H1 (cell line): Measurements from ENCODE around the gene GOLGA8R. TPM values are rescaled to one million over a fixed set of nuclear protein-coding genes. Genes with fewer than 3 reads are reported as not detected.
"Not testable (repeated sequence)": the region's sequence is repeated elsewhere in the genome, so short reads cannot be mapped to it uniquely, and the experiment has no call there.

Experiments
- CTCF ChIA-PET: fragments of 300-600 bp; sonication (Branson Sonifier 250); formaldehyde crosslinking; loops from one replicate; lab custom pipeline; 2021; ENCODE audit not compliant: partially characterized antibody; lab: Charles Lee
- POLR2A ChIA-PET: fragments of 300-600 bp; sonication (Branson Sonifier 250); formaldehyde crosslinking; loops from one replicate; lab custom pipeline; 2021; ENCODE audit warnings: inconsistent platforms; ENCODE audit not compliant: partially characterized antibody; lab: Charles Lee
- DNase-seq, 2 experiments: peaks; one replicate each; pipeline versions ENCODE4 v3.0.0 to v3.0.0-alpha.2; 2010 to 2022; ENCODE audit warnings: low spot score in 2 of 2, low read depth in 1 of 2, mixed read lengths in 1 of 2
- FAIRE-seq: peaks from 2 replicates; lab custom pipeline; 2011; peaks lifted over from hg19 to GRCh38; lab: Jason Lieb, UNC
- H2AFZ ChIP-seq: 2 replicates; pipeline ENCODE4 v1.8.1; 2012; ENCODE audit warnings: low read length, inconsistent platforms
- H2AK5ac ChIP-seq: 2 replicates; pipeline ENCODE4 v1.6.1; 2013; ENCODE audit warnings: low read depth, low read length
- H2BK120ac ChIP-seq: replicated peaks from 2 replicates; pipeline ENCODE3; 2013; ENCODE audit warnings: low read depth, low read length, inconsistent platforms
- H2BK12ac ChIP-seq: 2 replicates; pipeline ENCODE4 v1.6.1; 2013; ENCODE audit warnings: low read depth, low read length
- H2BK15ac ChIP-seq: 2 replicates; pipeline ENCODE4 v1.6.1; 2013; ENCODE audit warnings: low read length
- H2BK20ac ChIP-seq: 2 replicates; pipeline ENCODE4 v1.6.1; 2013; ENCODE audit warnings: low read length
- H2BK5ac ChIP-seq: 2 replicates; pipeline ENCODE4 v1.6.1; 2013; ENCODE audit warnings: low read depth, low read length
- H3K14ac ChIP-seq: 2 replicates; pipeline ENCODE4 v1.6.1; 2013; ENCODE audit warnings: inconsistent platforms; ENCODE audit not compliant: insufficient read length
- H3K18ac ChIP-seq: 2 replicates; pipeline ENCODE4 v1.6.1; 2013; ENCODE audit warnings: low read length; ENCODE audit errors: extremely low read depth
- H3K23ac ChIP-seq: 2 replicates; pipeline ENCODE4 v1.6.1; 2013; ENCODE audit warnings: inconsistent platforms; ENCODE audit not compliant: insufficient read length
- H3K23me2 ChIP-seq: 2 replicates; pipeline ENCODE4 v1.6.1; 2013; ENCODE audit warnings: low read depth, low read length
- H3K27ac ChIP-seq: 2 replicates; pipeline ENCODE4 v1.6.1; 2011; ENCODE audit warnings: low read depth, low read length, inconsistent platforms
- H3K27me3 ChIP-seq, 4 experiments: replicated peaks in 1 of 4; 1 replicate in 1 of 4; 2 replicates in 3 of 4; pipeline versions ENCODE4 v1.6.1 to v1.8.1; 2011 to 2013; ENCODE audit warnings: low read length in 3 of 4, mild to moderate bottlenecking in 3 of 4, inconsistent platforms in 2 of 4, mixed read lengths in 2 of 4, moderate library complexity in 1 of 4; ENCODE audit not compliant: control insufficient read depth in 3 of 4, insufficient read depth in 3 of 4; ENCODE audit errors: extremely low read depth in 1 of 4
- H3K36me3 ChIP-seq, 4 experiments: 2 replicates each; pipeline versions ENCODE4 v1.6.1 to v1.8.1; 2011 to 2013; ENCODE audit warnings: mild to moderate bottlenecking in 4 of 4, low read length in 3 of 4, moderate library complexity in 2 of 4, control low read depth in 1 of 4, inconsistent platforms in 1 of 4; ENCODE audit not compliant: insufficient read depth in 4 of 4, control insufficient read depth in 2 of 4
- H3K4ac ChIP-seq: replicated peaks from 2 replicates; pipeline ENCODE3; 2013; ENCODE audit warnings: low read length, low read depth, mixed read lengths, inconsistent platforms; ENCODE audit not compliant: insufficient read length
- H3K4me1 ChIP-seq, 4 experiments: replicated peaks in 1 of 4; 1 replicate in 1 of 4; 2 replicates in 3 of 4; pipeline versions ENCODE4 v1.6.1 to v1.8.1; 2011 to 2013; ENCODE audit warnings: low read length in 3 of 4, inconsistent platforms in 2 of 4, mixed read lengths in 1 of 4; ENCODE audit not compliant: insufficient read depth in 4 of 4, control insufficient read depth in 3 of 4
- H3K4me2 ChIP-seq, 2 experiments: 2 replicates each; pipeline versions ENCODE4 v1.6.1 to v1.8.1; 2011 to 2013; ENCODE audit warnings: low read depth in 2 of 2, low read length in 2 of 2, control low read depth in 1 of 2, inconsistent platforms in 1 of 2, mild to moderate bottlenecking in 1 of 2; ENCODE audit not compliant: insufficient read depth in 1 of 2
- H3K4me3 ChIP-seq, 4 experiments: fragments of 200-600, 300-600 bp in 1 of 4; sonication (generic), shearing (Covaris generic), sonication (Bioruptor Twin) in 1 of 4; 2 replicates each; pipeline versions ENCODE4 v1.5.1 to v1.8.1; 2011 to 2016; ENCODE audit warnings: low read length in 4 of 4, low read depth in 3 of 4, control low read depth in 2 of 4, inconsistent platforms in 2 of 4, mild to moderate bottlenecking in 2 of 4, mixed read lengths in 1 of 4, moderate library complexity in 1 of 4; ENCODE audit not compliant: insufficient read depth in 2 of 4; ENCODE audit errors: extremely low read depth in 1 of 4
- H3K56ac ChIP-seq: replicated peaks from 2 replicates; pipeline ENCODE3; 2013; ENCODE audit warnings: low read depth, mild to moderate bottlenecking, mixed read lengths, low read length, inconsistent platforms; ENCODE audit not compliant: insufficient read length
- H3K79me1 ChIP-seq: 2 replicates; pipeline ENCODE4 v1.6.1; 2013; ENCODE audit warnings: low read depth, low read length, control low read depth
- H3K79me2 ChIP-seq, 2 experiments: 2 replicates each; pipeline versions ENCODE4 v1.6.1 to v1.8.1; 2012 to 2013; ENCODE audit warnings: low read length in 2 of 2, mild to moderate bottlenecking in 2 of 2, inconsistent platforms in 1 of 2; ENCODE audit not compliant: insufficient read depth in 2 of 2, control insufficient read depth in 1 of 2
- H3K9ac ChIP-seq, 4 experiments: replicated peaks in 1 of 4; 1 replicate in 1 of 4; 2 replicates in 3 of 4; pipeline versions ENCODE4 v1.6.1 to v1.8.1; 2011 to 2013; ENCODE audit warnings: low read depth in 3 of 4, low read length in 3 of 4, control low read depth in 2 of 4, mild to moderate bottlenecking in 2 of 4, moderate library complexity in 2 of 4, inconsistent platforms in 1 of 4; ENCODE audit errors: extremely low read depth in 1 of 4
- H3K9me3 ChIP-seq, 2 experiments: 2 replicates each; pipeline versions ENCODE4 v1.6.1 to v1.8.1; 2012 to 2013; ENCODE audit warnings: mild to moderate bottlenecking in 2 of 2, moderate library complexity in 2 of 2, control low read depth in 1 of 2, inconsistent platforms in 1 of 2, low read depth in 1 of 2, low read length in 1 of 2, mixed read lengths in 1 of 2; ENCODE audit not compliant: insufficient read depth in 2 of 2
- H4K20me1 ChIP-seq, 2 experiments: replicated peaks in 1 of 2; 2 replicates each; pipeline versions ENCODE3 to v1.8.1; 2011 to 2013; ENCODE audit warnings: inconsistent platforms in 2 of 2, low read length in 2 of 2, mild to moderate bottlenecking in 1 of 2; ENCODE audit not compliant: insufficient read depth in 2 of 2, control insufficient read depth in 1 of 2
- H4K5ac ChIP-seq: 2 replicates; pipeline ENCODE4 v1.6.1; 2013; ENCODE audit warnings: low read length, low read depth, mixed read lengths, inconsistent platforms; ENCODE audit not compliant: insufficient read length
- H4K8ac ChIP-seq: 2 replicates; pipeline ENCODE4 v1.8.0; 2013; ENCODE audit warnings: mild to moderate bottlenecking, moderate library complexity, low read length, inconsistent platforms; ENCODE audit not compliant: insufficient read depth; ENCODE audit errors: extremely low read depth
- H4K91ac ChIP-seq: replicated peaks from 2 replicates; pipeline ENCODE3; 2013; ENCODE audit warnings: low read length, mixed read lengths, inconsistent platforms; ENCODE audit not compliant: insufficient read length
- WGBS, 2 experiments: shearing (Covaris generic) in 1 of 2; methylation state at CpG; one replicate each; pipeline versions ENCODE4 v1.1.6 to v1.1.7; 2013 to 2015; ENCODE audit warnings: low lambda C conversion rate in 2 of 2, mixed read lengths in 2 of 2, inconsistent platforms in 1 of 2, low coverage in 1 of 2, missing lambda C conversion rate in 1 of 2; ENCODE audit not compliant: insufficient replicate concordance in 2 of 2, insufficient coverage in 1 of 2, insufficient read length in 1 of 2; ENCODE audit errors: extremely low coverage in 1 of 2, missing lambda C conversion rate in 1 of 2; 5-methylcytosine and 5-hydroxymethylcytosine counted together
- polyA plus RNA-seq, 7 experiments: library from polyadenylated mRNA; depleted of rRNA in 3 of 7; stranded (reverse) in 5 of 7; unstranded in 2 of 7; fragments of >200 nt in 5 of 7; fragments of 200-250 nt in 2 of 7; gene quantifications; 1 replicate in 5 of 7; 2 replicates in 1 of 7; 4 replicates in 1 of 7; pipeline versions ENCODE4 v1.2.1 to v1.2.3, GENCODE V29; 2011 to 2013; ENCODE audit warnings: missing spikeins in 2 of 7, mixed read lengths in 2 of 7
- total RNA-seq: library from RNA; stranded (reverse); fragmentation: NEBNext Ultra II Directional; extraction: Animal tissue kit (Norgen Biotek cat#: 25700); gene quantifications from 2 replicates; pipeline ENCODE4 v1.2.1, GENCODE V29; 2021

Gene GOLGA8R
- total and polyA plus RNA-seq, 2 of the 8 experiments (the other 6 are each of a cell fraction or from before 2014, with no cell fraction given) = 0.03 to 0.34 TPM

DNA sequence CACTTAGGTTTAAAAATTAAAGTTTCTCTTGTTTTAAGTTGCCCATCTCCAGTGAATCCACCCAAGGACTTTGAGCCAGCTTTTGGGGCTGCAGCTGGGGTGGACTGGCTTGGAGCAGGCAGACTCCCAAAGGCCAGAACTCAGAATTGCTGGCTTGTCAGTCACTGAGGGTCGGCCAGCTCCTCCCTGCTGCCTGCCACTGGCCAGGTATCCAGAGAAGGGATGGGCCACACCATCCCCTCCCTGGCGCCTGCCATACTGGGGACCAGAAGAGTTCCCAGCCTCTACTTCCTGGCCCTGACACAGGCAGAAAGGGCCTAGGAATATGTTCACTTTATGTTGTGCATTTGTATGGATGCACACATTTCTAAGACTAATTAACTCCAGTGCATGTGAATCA, 53.1 kb downstream of the GOLGA8R start:
- H3K79me1 ChIP-seq, H3K4me2 ChIP-seq, H3K36me3 ChIP-seq, H4K5ac ChIP-seq, H2BK15ac ChIP-seq, H2BK12ac ChIP-seq, H4K20me1 ChIP-seq, H3K9ac ChIP-seq, H4K91ac ChIP-seq, H3K23me2 ChIP-seq, DNase-seq, H2AK5ac ChIP-seq, H3K27ac ChIP-seq, H3K4me3 ChIP-seq, H2BK5ac ChIP-seq, H2BK20ac ChIP-seq, FAIRE-seq, H3K4ac ChIP-seq, H3K23ac ChIP-seq, CTCF ChIA-PET, H2AFZ ChIP-seq, H3K4me1 ChIP-seq, H3K56ac ChIP-seq, H3K27me3 ChIP-seq, H3K18ac ChIP-seq, H3K79me2 ChIP-seq, H3K14ac ChIP-seq, H4K8ac ChIP-seq, H2BK120ac ChIP-seq, H3K9me3 ChIP-seq, POLR2A ChIA-PET: not testable (repeated sequence)
- no CpG with 5 or more reads among the region's 2 CpGs for WGBS, 2 experiments

DNA sequence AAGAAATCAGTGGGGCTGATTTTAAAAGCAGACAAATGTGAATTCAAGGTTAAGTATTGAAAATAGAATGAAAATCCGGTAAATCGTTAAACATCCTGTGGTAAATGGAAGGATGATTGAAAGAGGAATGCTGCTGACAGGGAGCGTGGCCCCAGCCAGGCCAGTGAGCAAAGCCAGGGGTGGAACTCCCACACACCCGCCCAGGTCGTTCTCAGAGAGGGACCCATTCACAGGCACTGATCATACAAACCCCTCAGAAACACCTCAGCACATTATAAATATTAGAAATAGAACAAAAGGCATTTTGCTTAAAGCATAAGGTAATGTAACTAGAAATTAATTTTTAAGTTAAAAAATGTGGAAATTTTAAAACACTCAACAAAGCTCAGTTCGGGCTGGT, 59.0 kb downstream of the GOLGA8R start:
- H3K23me2 ChIP-seq, DNase-seq, H3K4me2 ChIP-seq, H3K36me3 ChIP-seq, H2BK120ac ChIP-seq, H2BK20ac ChIP-seq, H3K27me3 ChIP-seq, H3K4ac ChIP-seq, H3K79me1 ChIP-seq, FAIRE-seq, H3K56ac ChIP-seq, H2BK15ac ChIP-seq, H3K9ac ChIP-seq, CTCF ChIA-PET, H3K79me2 ChIP-seq, H2AK5ac ChIP-seq, H2AFZ ChIP-seq, H2BK5ac ChIP-seq, H3K4me1 ChIP-seq, H4K5ac ChIP-seq, H2BK12ac ChIP-seq, H4K91ac ChIP-seq, H4K8ac ChIP-seq, H3K14ac ChIP-seq, H3K4me3 ChIP-seq, H3K27ac ChIP-seq, POLR2A ChIA-PET, H3K18ac ChIP-seq, H4K20me1 ChIP-seq, H3K9me3 ChIP-seq, H3K23ac ChIP-seq: not testable (repeated sequence)
- 82% methylated on average over 3 of the region's 6 CpGs; no CpG with 5 or more reads in 1 of the 2 experiments for WGBS, 2 experiments
